Effector memory CD4-positive, alpha-beta T cell (primary cell): ENCODE results near the gene MEST.
"Not testable (repeated sequence)": the region's sequence is repeated elsewhere in the genome, so short reads cannot be mapped to it uniquely, and the experiment has no call there.

ENCODE experiments used
- DNase-seq, 3 donors: peaks; one replicate each; pipeline ENCODE4 v3.0.0-alpha.2; 2020
- H3K27ac ChIP-seq: 2 replicates; pipeline ENCODE4 v1.7.0; 2013; ENCODE audit warnings: mild to moderate bottlenecking, low read length, moderate library complexity; ENCODE audit not compliant: insufficient read depth, poor library complexity, severe bottlenecking
- H3K27me3 ChIP-seq: replicated peaks from 2 replicates; pipeline ENCODE4 v1.7.0; 2013; ENCODE audit warnings: mild to moderate bottlenecking, low read length; ENCODE audit not compliant: insufficient read depth, control insufficient read depth, poor library complexity, severe bottlenecking
- H3K36me3 ChIP-seq: 2 replicates; pipeline ENCODE4 v1.7.0; 2013; ENCODE audit warnings: mild to moderate bottlenecking, low read length, moderate library complexity; ENCODE audit not compliant: control insufficient read depth, insufficient read depth
- H3K4me1 ChIP-seq: 2 replicates; pipeline ENCODE4 v1.7.0; 2013; ENCODE audit warnings: low read length, mild to moderate bottlenecking; ENCODE audit not compliant: control insufficient read depth, insufficient read depth, poor library complexity, severe bottlenecking
- H3K4me3 ChIP-seq: 2 replicates; pipeline ENCODE4 v1.7.0; 2013; ENCODE audit warnings: low read length, low read depth, mild to moderate bottlenecking; ENCODE audit not compliant: insufficient read depth, poor library complexity, severe bottlenecking
- H3K9me3 ChIP-seq: 2 replicates; pipeline ENCODE4 v1.7.0; 2013; ENCODE audit warnings: mild to moderate bottlenecking, low read length, moderate library complexity; ENCODE audit not compliant: control insufficient read depth

The MEST gene

GRCh38 chr7:130521258-130521951 lies 29.5 kb downstream of the MEST start:
- Histone ChIP-seq H3K4me3 (no peak overlapping the region), H3K27ac (no peak overlapping the region), H3K27me3 (no peaks in the 10 kb centered on the region), H3K9me3 (no peaks in the 10 kb centered on the region), H3K36me3 (no peaks in the 10 kb centered on the region), H3K4me1 (no peaks in the 10 kb centered on the region)
- DNase-seq, result no peak

GRCh38 chr7:130523519-130524125 lies 31.7 kb downstream of the MEST start:
- not testable (repeated sequence) for DNase-seq, H3K27me3 ChIP-seq, H3K36me3 ChIP-seq, H3K9me3 ChIP-seq, H3K4me3 ChIP-seq, H3K4me1 ChIP-seq, H3K27ac ChIP-seq

GRCh38 chr7:130524628-130525027 lies 32.7 kb downstream of the MEST start:
- Histone ChIP-seq H3K4me1 (no peaks in the 10 kb centered on the region), H3K4me3 (no peak overlapping the region), H3K36me3 (no peaks in the 10 kb centered on the region), H3K9me3 (no peaks in the 10 kb centered on the region), H3K27me3 (no peaks in the 10 kb centered on the region), H3K27ac (no peak overlapping the region)
- no peak for DNase-seq

- DNase-seq, H3K36me3 ChIP-seq, H3K9me3 ChIP-seq, H3K4me3 ChIP-seq, H3K27ac ChIP-seq, H3K4me1 ChIP-seq, H3K27me3 ChIP-seq: not testable (repeated sequence)
Measured at GRCh38 chr7:130527752-130528355, 36.0 kb downstream of the MEST start.

- no peaks in the 10 kb centered on the region for H3K4me1 ChIP-seq
- H3K27ac ChIP-seq, result no peak overlapping the region
- no peaks in the 10 kb centered on the region for H3K9me3 ChIP-seq
- no peaks in the 10 kb centered on the region for H3K27me3 ChIP-seq
- DNase-seq, result no peak
- no peaks in the 10 kb centered on the region for H3K36me3 ChIP-seq
- H3K4me3 ChIP-seq, result no peak overlapping the region
Measured at GRCh38 chr7:130529417-130529816, 37.5 kb downstream of the MEST start.

GRCh38 chr7:130537894-130538293 lies 46.0 kb downstream of the MEST start:
- not testable (repeated sequence) for H3K9me3 ChIP-seq, H3K27me3 ChIP-seq, H3K4me1 ChIP-seq, H3K4me3 ChIP-seq, H3K36me3 ChIP-seq, H3K27ac ChIP-seq, DNase-seq

- not testable (repeated sequence) for H3K36me3 ChIP-seq, H3K9me3 ChIP-seq, DNase-seq, H3K4me3 ChIP-seq, H3K4me1 ChIP-seq, H3K27ac ChIP-seq, H3K27me3 ChIP-seq
Measured at GRCh38 chr7:130541287-130541686, 49.4 kb downstream of the MEST start.

GRCh38 chr7:130542297-130542696 lies 50.4 kb downstream of the MEST start:
- H3K4me1 ChIP-seq, H3K27me3 ChIP-seq, H3K9me3 ChIP-seq, H3K36me3 ChIP-seq, H3K4me3 ChIP-seq, H3K27ac ChIP-seq, DNase-seq: not testable (repeated sequence)

GRCh38 chr7:130543487-130544010 lies 51.7 kb downstream of the MEST start:
- no peak overlapping the region for H3K27ac ChIP-seq
- no peaks in the 10 kb centered on the region for H3K36me3 ChIP-seq
- no peaks in the 10 kb centered on the region for H3K27me3 ChIP-seq
- no peak for DNase-seq
- no peaks in the 10 kb centered on the region for H3K4me1 ChIP-seq
- H3K9me3 ChIP-seq, result no peaks in the 10 kb centered on the region
- H3K4me3 ChIP-seq, result no peak overlapping the region

- no peaks in the 10 kb centered on the region for H3K9me3 ChIP-seq
- H3K27me3 ChIP-seq, result no peaks in the 10 kb centered on the region
- H3K4me1 ChIP-seq, result no peaks in the 10 kb centered on the region
- DNase-seq, result no peak
- H3K4me3 ChIP-seq, result no peak overlapping the region
- H3K36me3 ChIP-seq, result no peaks in the 10 kb centered on the region
- H3K27ac ChIP-seq, result no peak overlapping the region
Measured at GRCh38 chr7:130544356-130544755, 52.5 kb downstream of the MEST start.
